ENCODE measurements around the gene ZFPM1. TPM values are rescaled to one million over a fixed set of nuclear protein-coding genes. Genes with fewer than 3 reads are reported as not detected.

Gene ZFPM1
- total RNA-seq, 1 donor from 2014 or later, result 6.2 TPM

DNA sequence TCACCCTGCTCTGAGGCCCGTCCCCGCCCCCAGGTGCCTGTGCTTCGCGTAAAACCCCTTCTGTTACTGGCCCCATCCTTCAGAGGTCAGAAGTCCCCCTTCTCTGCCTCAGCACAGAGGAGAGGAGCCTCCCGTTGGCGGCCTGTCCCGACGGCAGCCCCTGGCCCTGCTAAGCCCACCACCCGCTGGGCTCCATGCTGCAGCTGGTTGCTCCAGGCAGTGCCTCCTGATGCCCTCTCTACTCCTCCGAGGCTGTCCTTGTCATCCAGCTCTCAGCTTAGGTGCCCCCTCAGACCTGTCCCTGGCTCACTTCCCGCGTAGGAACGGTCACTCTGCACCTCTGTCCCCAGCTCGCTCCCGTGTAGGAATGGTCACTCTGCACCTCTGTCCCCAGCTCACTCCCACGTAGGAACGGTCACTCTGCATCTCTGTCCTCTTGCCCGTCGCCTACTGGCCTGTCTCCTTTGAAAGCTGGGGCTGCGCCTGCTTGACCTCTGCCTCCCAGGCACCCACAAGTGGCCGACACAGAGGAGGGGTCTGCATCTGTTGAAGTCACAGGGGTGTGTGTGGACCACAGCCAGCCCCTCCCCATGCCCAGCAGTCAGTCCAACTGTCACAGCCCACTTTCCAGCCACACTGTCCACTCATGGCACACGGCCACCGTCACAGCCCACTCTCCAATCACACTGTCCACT lies 85.4 kb downstream of the ZFPM1 start:
- TF ChIP-seq, protein P1, sequence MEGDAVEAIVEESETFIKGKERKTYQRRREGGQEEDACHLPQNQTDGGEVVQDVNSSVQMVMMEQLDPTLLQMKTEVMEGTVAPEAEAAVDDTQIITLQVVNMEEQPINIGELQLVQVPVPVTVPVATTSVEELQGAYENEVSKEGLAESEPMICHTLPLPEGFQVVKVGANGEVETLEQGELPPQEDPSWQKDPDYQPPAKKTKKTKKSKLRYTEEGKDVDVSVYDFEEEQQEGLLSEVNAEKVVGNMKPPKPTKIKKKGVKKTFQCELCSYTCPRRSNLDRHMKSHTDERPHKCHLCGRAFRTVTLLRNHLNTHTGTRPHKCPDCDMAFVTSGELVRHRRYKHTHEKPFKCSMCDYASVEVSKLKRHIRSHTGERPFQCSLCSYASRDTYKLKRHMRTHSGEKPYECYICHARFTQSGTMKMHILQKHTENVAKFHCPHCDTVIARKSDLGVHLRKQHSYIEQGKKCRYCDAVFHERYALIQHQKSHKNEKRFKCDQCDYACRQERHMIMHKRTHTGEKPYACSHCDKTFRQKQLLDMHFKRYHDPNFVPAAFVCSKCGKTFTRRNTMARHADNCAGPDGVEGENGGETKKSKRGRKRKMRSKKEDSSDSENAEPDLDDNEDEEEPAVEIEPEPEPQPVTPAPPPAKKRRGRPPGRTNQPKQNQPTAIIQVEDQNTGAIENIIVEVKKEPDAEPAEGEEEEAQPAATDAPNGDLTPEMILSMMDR (IDR thresholded peaks at IDR 0.05; ENCODE audit: insufficient read depth, low read length, poor library complexity, severe bottlenecking), result no peak
- Histone ChIP-seq H3K4me3 (ENCODE audit: low read depth, low read length) (no peak overlapping the region), H3K27me3 (ENCODE audit: control insufficient read depth, insufficient read depth, low read length) (peaks cover 39% of the 10 kb centered on the region), H3K36me3 (ENCODE audit: control insufficient read depth, insufficient read depth, low read length) (no peaks in the 10 kb centered on the region)
- DNase-seq (ENCODE audit: low read depth), result no peak

DNA sequence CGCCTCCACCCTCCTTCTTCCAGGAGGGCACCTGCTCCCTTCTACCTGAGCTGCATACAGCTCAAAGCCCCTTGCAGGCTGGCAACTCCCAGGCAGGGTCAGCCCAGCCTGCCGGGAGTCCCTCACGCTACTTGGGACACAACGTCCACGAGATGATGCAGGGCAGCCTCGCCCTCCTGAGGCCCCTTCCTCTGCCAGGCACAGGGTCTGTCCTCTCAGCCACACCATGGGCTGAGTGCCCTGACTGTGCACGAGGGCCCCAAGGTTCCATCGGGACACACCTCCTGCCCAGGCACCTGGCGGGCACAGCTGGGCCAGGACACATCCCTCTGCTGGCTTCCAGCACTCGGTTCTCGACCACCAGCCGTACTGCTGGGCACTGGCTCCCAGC lies 86.2 kb downstream of the ZFPM1 start:
- no peak for DNase-seq (ENCODE audit: low read depth)
- no peaks in the 10 kb centered on the region for H3K36me3 ChIP-seq (ENCODE audit: control insufficient read depth, insufficient read depth, low read length)
- TF ChIP-seq, protein P1 (IDR thresholded peaks at IDR 0.05; ENCODE audit: insufficient read depth, low read length, poor library complexity, severe bottlenecking), result no peak
- H3K4me3 ChIP-seq (ENCODE audit: low read depth, low read length), result no peak overlapping the region
- peaks cover 39% of the 10 kb centered on the region for H3K27me3 ChIP-seq (ENCODE audit: control insufficient read depth, insufficient read depth, low read length)

DNA sequence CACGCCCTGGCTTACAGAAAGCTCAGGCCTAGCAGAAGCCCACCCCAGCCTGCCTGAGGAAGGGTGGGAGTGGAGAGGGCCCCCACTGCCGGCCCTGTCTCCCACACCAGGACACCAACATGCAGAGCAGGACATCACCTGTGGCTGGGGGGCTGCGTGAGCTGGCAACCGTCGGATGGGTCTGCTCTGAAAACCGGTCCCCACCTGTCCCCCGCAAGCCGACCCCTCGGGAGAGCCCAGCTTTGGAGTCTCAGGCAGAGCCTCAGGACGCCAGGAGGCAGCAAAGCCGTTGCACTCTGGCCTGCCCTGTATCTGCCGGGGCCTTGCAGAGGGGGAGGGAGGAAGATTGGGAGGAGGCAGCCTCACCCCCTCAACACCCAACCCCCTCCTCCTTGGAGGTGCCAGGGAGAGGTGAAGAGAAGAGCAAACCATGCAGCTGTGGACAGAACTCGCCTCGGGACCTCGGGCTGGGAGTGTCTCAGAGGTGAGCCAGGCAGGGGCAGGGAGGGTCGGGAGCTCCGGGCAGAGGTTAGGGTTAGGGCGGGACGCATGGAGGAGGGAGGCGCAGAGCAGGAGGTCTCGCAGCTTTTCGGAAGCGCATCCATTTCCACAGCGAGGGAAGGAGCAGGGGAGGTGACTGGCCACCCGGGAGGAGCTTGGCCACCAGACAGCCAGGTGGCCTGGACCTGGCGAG lies 86.7 kb downstream of the ZFPM1 start:
- no peak overlapping the region for H3K4me3 ChIP-seq (ENCODE audit: low read depth, low read length)
- no peak for DNase-seq (ENCODE audit: low read depth)
- no peaks in the 10 kb centered on the region for H3K36me3 ChIP-seq (ENCODE audit: control insufficient read depth, insufficient read depth, low read length)
- peaks cover 39% of the 10 kb centered on the region for H3K27me3 ChIP-seq (ENCODE audit: control insufficient read depth, insufficient read depth, low read length)
- TF ChIP-seq, protein P1 (IDR thresholded peaks at IDR 0.05; ENCODE audit: insufficient read depth, low read length, poor library complexity, severe bottlenecking), result no peak

DNA sequence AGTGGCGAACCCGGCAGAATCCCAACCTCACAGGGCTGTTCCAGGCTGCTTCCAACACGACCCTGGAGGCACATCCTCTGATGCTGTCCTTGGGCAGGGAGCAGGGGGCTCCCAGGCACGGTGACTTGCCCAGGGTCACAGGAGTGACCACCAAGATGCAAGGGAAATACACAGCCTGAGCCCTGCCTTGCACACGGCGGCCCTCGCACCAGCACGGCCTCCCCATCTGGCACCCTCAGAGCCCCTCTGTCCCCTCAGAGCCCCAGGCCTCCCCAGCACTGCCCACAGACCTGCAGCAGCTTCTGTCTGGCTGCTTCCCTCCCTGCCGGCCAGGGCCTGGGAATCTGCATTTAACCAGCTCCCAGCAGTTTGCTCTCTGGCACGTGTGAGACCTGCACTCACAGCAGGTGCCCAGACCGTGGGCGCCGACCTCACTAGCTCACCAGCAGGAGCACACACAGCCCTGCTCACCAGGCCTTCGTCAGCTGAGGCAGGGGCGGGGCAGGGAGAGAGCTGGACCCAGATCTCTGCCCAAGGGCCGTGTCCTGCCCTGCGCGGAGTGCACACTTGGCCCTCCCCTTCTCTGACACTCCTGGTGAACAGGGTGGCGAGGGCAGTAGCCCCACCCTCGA lies 87.4 kb downstream of the ZFPM1 start:
- Histone ChIP-seq H3K4me3 (ENCODE audit: low read depth, low read length) (no peak overlapping the region), H3K36me3 (ENCODE audit: control insufficient read depth, insufficient read depth, low read length) (no peaks in the 10 kb centered on the region), H3K27me3 (ENCODE audit: control insufficient read depth, insufficient read depth, low read length) (peaks cover 39% of the 10 kb centered on the region)
- TF ChIP-seq, protein P1 (IDR thresholded peaks at IDR 0.05; ENCODE audit: insufficient read depth, low read length, poor library complexity, severe bottlenecking), result no peak
- DNase-seq (ENCODE audit: low read depth), result no peak

DNA sequence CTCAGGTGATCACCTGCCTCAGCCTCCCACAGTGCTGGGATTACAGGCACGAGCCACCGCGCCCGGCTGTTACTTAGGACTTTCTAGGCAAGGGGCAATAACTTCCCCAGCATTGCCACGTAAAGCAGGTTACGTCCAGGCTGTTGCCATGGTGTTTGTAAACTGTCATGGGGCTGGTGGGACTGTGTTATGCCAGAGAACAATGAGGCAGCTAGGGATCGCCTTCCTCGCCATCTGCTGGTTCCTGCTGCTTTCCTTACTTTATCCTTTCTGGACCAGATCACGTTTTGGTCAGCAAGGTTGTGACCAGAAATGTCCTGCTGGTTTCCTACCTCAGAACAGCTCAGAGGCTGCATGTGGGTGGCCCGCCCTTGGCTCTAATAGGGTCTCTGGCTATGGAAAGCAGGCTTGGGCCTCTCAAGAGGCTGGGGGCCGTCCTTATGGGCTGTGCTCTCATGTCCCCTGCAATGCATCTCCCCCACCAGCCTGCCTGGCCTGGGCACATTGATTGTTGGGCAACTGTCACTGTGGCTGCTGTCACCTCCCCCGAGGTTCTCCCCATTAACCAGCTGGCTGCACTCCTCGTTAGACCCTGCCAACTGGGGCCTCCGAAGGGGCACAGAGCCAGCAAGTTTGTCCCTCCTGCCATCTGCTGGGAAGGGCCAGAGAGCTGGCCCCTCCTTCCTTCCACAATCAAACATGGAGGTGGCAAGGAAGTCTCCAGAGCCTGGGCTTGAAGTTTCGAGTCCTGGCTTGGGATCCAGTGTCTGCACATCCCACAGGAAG lies 88.9 kb downstream of the ZFPM1 start:
- no peak for DNase-seq (ENCODE audit: low read depth)
- TF ChIP-seq, protein P1 (IDR thresholded peaks at IDR 0.05; ENCODE audit: insufficient read depth, low read length, poor library complexity, severe bottlenecking), result no peak
- no peak overlapping the region for H3K4me3 ChIP-seq (ENCODE audit: low read depth, low read length)
- H3K36me3 ChIP-seq (ENCODE audit: control insufficient read depth, insufficient read depth, low read length), result no peaks in the 10 kb centered on the region
- peaks cover 50% of the 10 kb centered on the region for H3K27me3 ChIP-seq (ENCODE audit: control insufficient read depth, insufficient read depth, low read length)

Data from kidney epithelial cell (primary cell).